HG03175 (cell line): ENCODE data around the gene CPPED1.

Source experiments
- ATAC-seq: cut with Tn5 transposase; IDR thresholded peaks from one replicate; pipeline ENCODE4 v1.9.1; 2021; ENCODE audit warnings: mild to moderate bottlenecking, moderate library complexity; ENCODE audit not compliant: unreplicated experiment

The CPPED1 gene

GRCh38 chr16:12613131-12613991 is 190.3 kb downstream of the CPPED1 start:
- peak; percentile 65 for ATAC-seq

GRCh38 chr16:12612598-12613101 is 191.0 kb downstream of the CPPED1 start:
- no peak for ATAC-seq

DNA sequence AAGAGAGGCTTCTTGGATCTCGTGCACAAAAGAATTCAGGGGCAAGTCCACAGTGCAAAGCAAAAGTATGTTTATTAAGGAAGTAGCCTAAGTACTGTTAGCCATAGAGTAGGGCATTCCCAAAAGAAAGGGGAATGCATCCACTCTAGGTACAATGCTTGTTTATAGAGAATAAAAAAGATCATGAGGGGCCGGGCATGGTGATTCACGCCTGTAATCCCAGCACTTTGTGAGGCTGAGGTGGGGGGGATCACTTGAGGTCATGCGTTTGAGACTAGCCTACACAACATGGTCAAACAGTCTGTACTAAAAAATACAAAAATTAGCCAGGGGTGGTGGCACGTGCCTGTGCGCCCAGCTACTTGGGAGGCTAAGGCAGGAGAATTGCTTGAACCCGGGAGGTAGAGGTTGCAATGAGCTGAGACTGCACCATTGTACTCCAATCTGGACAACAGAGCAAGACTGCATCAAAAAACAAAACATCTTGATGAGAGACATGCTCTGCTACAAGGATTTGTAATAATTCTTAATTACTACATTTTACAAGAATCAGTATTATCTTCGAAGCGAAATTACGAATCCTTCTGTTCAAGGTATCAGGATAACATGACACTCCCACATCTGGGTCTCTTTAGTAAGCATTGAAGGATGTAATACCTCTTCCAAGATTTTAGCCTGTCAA is 191.6 kb downstream of the CPPED1 start:
- ATAC-seq: no peak

DNA sequence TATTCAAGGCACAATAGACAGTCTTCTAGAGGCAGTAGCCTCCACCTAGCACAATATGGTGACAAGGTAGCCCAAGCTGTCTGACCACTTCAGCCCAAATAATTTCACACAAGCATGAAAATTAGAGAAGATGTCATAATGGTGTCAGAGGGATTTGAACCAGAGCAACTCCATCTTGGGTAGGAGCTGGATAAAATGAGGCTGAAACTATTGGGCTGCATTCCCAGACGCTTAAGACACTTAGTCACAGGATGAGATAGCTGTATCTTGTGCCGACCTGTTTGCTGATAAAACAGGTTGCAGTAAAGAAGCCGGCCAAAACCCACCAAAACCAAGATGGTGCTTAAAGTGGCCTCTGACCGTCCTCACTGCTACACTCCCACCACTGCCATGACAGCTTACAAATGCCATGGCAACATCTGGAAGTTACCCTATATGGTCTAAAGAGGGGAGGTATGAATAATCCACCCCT is 192.6 kb downstream of the CPPED1 start:
- ATAC-seq: no peak

DNA sequence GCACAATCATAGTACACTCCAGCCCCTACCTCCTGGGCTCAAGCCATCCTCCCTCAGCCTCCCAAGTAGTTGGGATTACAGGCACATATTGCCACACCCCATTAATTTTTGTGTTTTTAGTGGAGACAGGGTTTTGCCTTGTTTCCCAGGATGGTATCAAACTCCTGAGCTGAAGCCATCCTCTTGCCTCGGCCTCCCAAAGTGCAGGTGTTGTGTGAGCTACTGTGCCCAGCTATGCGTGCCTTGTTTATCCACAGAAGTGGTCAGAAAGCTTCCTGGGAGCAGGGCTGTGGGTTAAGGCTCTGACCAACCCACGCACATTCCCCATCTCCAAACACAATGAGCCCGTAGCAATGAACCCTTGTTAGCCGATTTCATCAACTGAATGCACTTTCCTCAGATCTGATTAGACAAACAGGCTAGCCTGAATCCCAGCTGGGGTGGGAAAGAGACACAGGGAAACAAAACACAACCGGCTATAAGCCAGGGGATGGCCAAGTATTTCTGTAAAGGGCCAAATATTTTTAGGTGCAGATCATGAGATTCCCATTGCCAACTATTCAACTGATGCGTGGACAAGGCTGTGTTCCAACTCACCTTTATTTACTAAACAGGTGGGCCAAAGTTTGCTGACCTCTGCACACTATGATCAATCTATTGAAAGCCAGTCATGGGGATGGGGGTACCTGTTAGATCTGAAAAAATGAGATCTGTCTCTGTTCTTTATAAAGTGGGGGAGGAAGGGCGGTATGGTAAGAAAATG is 193.6 kb downstream of the CPPED1 start:
- ATAC-seq: no peak
